Psoas muscle (tissue), 8 donors: ENCODE data around the gene HBG2. TPM values are rescaled to one million over a fixed set of nuclear protein-coding genes. Genes with fewer than 3 reads are reported as not detected.

ENCODE experiments used
- ATAC-seq, 4 donors: fragments of 200-7000 bp; cut with Tn5 transposase; one replicate each; pipeline ENCODE4 v1.9.1; 2020; ENCODE audit warnings: moderate library complexity in 3 of 4, mild to moderate bottlenecking in 2 of 4
- DNase-seq, 2 donors: peaks; one replicate each; pipeline ENCODE4 v3.0.0-alpha.2; 2020
- H3K27ac ChIP-seq: fragments of 200-600 bp; one replicate; pipeline ENCODE4 v1.8.0; 2022
- H3K27me3 ChIP-seq, 3 donors: fragments of 200-600 bp in 1 of 3; one replicate each; pipeline versions ENCODE4 v1.6.1 to v1.8.0; 2013 to 2022; ENCODE audit warnings: low read length in 2 of 3, mild to moderate bottlenecking in 2 of 3, moderate library complexity in 1 of 3; ENCODE audit not compliant: insufficient read depth in 3 of 3
- H3K36me3 ChIP-seq, 2 donors: fragments of 200-600 bp in 1 of 2; one replicate each; pipeline versions ENCODE4 v1.6.1 to v1.8.0; 2013 to 2022; ENCODE audit warnings: low read depth in 1 of 2, mild to moderate bottlenecking in 1 of 2, moderate library complexity in 1 of 2; ENCODE audit not compliant: insufficient read depth in 1 of 2
- H3K4me1 ChIP-seq: fragments of 200-600 bp; one replicate; pipeline ENCODE4 v1.8.0; 2022
- H3K4me3 ChIP-seq: fragments of 200-600 bp; one replicate; pipeline ENCODE4 v1.8.0; 2022; ENCODE audit warnings: mild to moderate bottlenecking
- H3K9me3 ChIP-seq: fragments of 200-600 bp; one replicate; pipeline ENCODE4 v1.8.0; 2022
- CTCF ChIP-seq: fragments of 200-600 bp; IDR thresholded peaks from one replicate; pipeline ENCODE4 v1.8.0; 2022; ENCODE audit warnings: antibody characterized with exemption
- WGBS, 3 donors: extraction: QIAGEN DNeasy Blood & Tissue Kit; methylation state at CpG; one replicate each; pipeline versions ENCODE4 v1.1.6 to v1.1.7; 2013; 5-methylcytosine and 5-hydroxymethylcytosine counted together
- intact Hi-C, 2 donors: fragments of 100-400 bp; cut with DNase I; formaldehyde crosslinking; loops; one replicate each; pipeline versions ENCODE4 v1.11.0 to v1.14.2; 2022
- polyA plus RNA-seq, 3 donors: library from polyadenylated mRNA; stranded (reverse); fragments of 200-250 nt; gene quantifications; one replicate each; pipeline ENCODE4 v1.2.3, GENCODE V29; 2013
- total RNA-seq, 4 donors: library from RNA; stranded (reverse); fragmentation: NEBNext Ultra II Directional in 2 of 4; extraction: Animal tissue kit (Norgen Biotek cat#: 25700) in 2 of 4; gene quantifications; one replicate each; pipeline versions ENCODE4 v1.2.1 to v1.2.4, GENCODE V29; 2021 to 2023
- donor health status: healthy with polysubstance abuse.
- donor health status: DM: no; HTN: no; CAD: no; lungs with moderate emphysema.
- donor health status: Bipolar disorder and iron deficiency.
- donor health status: healthy.
- donor health status: DM: yes; HTN: yes; CAD: no.
- donor health status: DM: no; HTN: no; CAD: no.
- donor health status: DM: no; HTN: no; CAD: no.
- donor health status: DM: yes; HTN: yes; CAD: no.

HBG2 gene
- total and polyA plus RNA-seq, 7 donors = 1.0 TPM; not detected in 6

GRCh38 chr11:5233307-5233706, 21.3 kb downstream of the HBG2 start:
- Histone ChIP-seq H3K27me3 (no peaks in the 10 kb centered on the region), H3K4me1 (no peaks in the 10 kb centered on the region), H3K4me3 (no peak overlapping the region), H3K36me3 (no peaks in the 10 kb centered on the region), H3K9me3 (no peaks in the 10 kb centered on the region), H3K27ac (no peak overlapping the region)
- 76 to 84% (median 82%) methylated on average over 1 of the region's 1 CpG for WGBS, 3 donors
- no peak for TF ChIP-seq CTCF
- no peak for DNase-seq
- no peak for ATAC-seq
- intact Hi-C loops = no loop called here

DNA sequence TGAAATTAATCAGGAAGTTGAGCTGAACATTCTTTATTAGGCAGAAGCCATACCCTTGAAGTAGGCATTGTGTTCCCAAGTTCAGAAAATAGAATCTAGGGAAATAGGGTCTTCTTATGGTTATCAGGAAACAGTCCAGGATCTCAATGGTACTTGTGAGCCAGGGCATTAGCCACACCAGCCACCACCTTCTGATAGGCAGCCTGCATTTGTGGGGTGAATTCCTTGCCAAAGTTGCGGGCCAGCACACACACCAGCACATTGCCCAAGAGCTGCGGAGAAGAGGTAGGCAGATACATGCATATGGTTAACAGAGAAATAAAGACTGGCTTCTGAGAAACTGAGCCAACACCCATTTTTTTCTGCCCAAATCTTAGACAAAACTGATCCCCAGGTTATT, 21.8 kb downstream of the HBG2 start:
- 91 to 94% (median 92%) methylated on average over 2 of the region's 2 CpGs for WGBS, 3 donors
- Histone ChIP-seq H3K4me3 (no peak overlapping the region), H3K4me1 (no peaks in the 10 kb centered on the region), H3K27me3 (no peaks in the 10 kb centered on the region), H3K27ac (no peak overlapping the region), H3K36me3 (no peaks in the 10 kb centered on the region), H3K9me3 (no peaks in the 10 kb centered on the region)
- no peak for TF ChIP-seq CTCF
- intact Hi-C loops = no loop called here
- ATAC-seq = no peak
- no peak for DNase-seq

DNA sequence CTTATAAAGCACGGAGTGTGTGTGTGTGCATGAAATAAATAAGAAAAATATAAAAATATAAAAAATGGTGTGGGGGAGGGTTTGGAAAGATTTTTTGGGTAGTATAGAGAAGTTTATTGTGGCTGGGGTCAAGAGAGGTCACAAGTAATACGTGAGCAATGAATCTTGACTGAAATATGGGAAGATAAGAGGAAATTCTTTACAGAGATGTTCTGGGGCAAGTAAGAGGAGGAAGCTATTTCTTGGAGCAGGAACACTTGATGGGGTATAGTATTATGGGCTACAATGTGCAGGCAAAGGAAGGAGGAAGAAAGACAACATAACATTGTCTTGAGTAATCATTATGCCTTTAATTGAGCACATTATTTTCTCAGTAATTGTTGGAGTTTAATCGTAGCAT, 22.4 kb downstream of the HBG2 start:
- intact Hi-C loops = no loop called here
- DNase-seq = no peak
- H3K36me3 ChIP-seq = no peaks in the 10 kb centered on the region
- no peaks in the 10 kb centered on the region for H3K9me3 ChIP-seq
- 61 to 65% (median 62%) methylated on average over 3 of the region's 3 CpGs for WGBS, 3 donors
- no peaks in the 10 kb centered on the region for H3K4me1 ChIP-seq
- H3K4me3 ChIP-seq = no peak overlapping the region
- no peak for TF ChIP-seq CTCF
- no peak for ATAC-seq
- no peak overlapping the region for H3K27ac ChIP-seq
- no peaks in the 10 kb centered on the region for H3K27me3 ChIP-seq

GRCh38 chr11:5231111-5231510, 23.5 kb downstream of the HBG2 start:
- Histone ChIP-seq H3K27ac (no peak overlapping the region), H3K4me1 (no peaks in the 10 kb centered on the region), H3K9me3 (no peaks in the 10 kb centered on the region), H3K4me3 (no peak overlapping the region), H3K36me3 (no peaks in the 10 kb centered on the region), H3K27me3 (no peaks in the 10 kb centered on the region)
- ATAC-seq (no peak), DNase-seq (no peak)
- intact Hi-C loops = no loop called here
- 83 to 91% (median 89%) methylated on average over 2 of the region's 2 CpGs for WGBS, 3 donors
- TF ChIP-seq CTCF = no peak

- H3K36me3 ChIP-seq = no peaks in the 10 kb centered on the region
- WGBS, 3 donors = 83 to 94% (median 89%) methylated on average over 1 of the region's 1 CpG
- no peaks in the 10 kb centered on the region for H3K4me1 ChIP-seq
- no peak overlapping the region for H3K27ac ChIP-seq
- no peak for DNase-seq
- H3K9me3 ChIP-seq = no peaks in the 10 kb centered on the region
- intact Hi-C loops = no loop called here
- no peak for ATAC-seq
- H3K27me3 ChIP-seq = no peaks in the 10 kb centered on the region
- no peak overlapping the region for H3K4me3 ChIP-seq
- TF ChIP-seq CTCF = no peak
These were observed 24.3 kb downstream of the HBG2 start for GRCh38 chr11:5230266-5230665.
